ENCODE measurements around the gene TJP1. TPM values are rescaled to one million over a fixed set of nuclear protein-coding genes. Genes with fewer than 3 reads are reported as not detected.
A peak's percentile ranks its signal among the peaks of the same experiment; 100 is the strongest.
"Not testable (repeated sequence)": the region's sequence is repeated elsewhere in the genome, so short reads cannot be mapped to it uniquely, and the experiment has no call there.

TJP1 gene
- total RNA-seq, 1 experiment from 2014 or later = 159 TPM

GRCh38 chr15:29664406-29664805 lies 157.9 kb downstream of the TJP1 start:
- H2AFZ ChIP-seq = no peak overlapping the region
- no peaks in the 10 kb centered on the region for H3F3A ChIP-seq (ENCODE audit: insufficient read depth, low read depth)
- ChIA-PET CTCF (no interaction called here), POLR2A (ENCODE audit: unreplicated experiment) (no interaction called here)
- H3K79me2 ChIP-seq (ENCODE audit: low read depth) = no peaks in the 10 kb centered on the region
- no peak overlapping the region for H3K4me2 ChIP-seq
- peaks cover 16% of the 10 kb centered on the region; the same call in 1 of the 2 replicates for H3K27me3 ChIP-seq (ENCODE audit: insufficient read depth, low read depth)
- TF ChIP-seq EZH2 (IDR thresholded peaks at IDR 0.05; ENCODE audit: low read depth) = no peak
- TF ChIP-seq, protein P1, sequence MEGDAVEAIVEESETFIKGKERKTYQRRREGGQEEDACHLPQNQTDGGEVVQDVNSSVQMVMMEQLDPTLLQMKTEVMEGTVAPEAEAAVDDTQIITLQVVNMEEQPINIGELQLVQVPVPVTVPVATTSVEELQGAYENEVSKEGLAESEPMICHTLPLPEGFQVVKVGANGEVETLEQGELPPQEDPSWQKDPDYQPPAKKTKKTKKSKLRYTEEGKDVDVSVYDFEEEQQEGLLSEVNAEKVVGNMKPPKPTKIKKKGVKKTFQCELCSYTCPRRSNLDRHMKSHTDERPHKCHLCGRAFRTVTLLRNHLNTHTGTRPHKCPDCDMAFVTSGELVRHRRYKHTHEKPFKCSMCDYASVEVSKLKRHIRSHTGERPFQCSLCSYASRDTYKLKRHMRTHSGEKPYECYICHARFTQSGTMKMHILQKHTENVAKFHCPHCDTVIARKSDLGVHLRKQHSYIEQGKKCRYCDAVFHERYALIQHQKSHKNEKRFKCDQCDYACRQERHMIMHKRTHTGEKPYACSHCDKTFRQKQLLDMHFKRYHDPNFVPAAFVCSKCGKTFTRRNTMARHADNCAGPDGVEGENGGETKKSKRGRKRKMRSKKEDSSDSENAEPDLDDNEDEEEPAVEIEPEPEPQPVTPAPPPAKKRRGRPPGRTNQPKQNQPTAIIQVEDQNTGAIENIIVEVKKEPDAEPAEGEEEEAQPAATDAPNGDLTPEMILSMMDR (conservative IDR thresholded peaks at IDR 0.05) = no peak
- no peak for DNase-seq
- no peaks in the 10 kb centered on the region for H3K9me2 ChIP-seq (ENCODE audit: insufficient read depth)
- intact Hi-C loops (cut with micrococcal nuclease; ENCODE audit: unreplicated experiment) = no loop called here
- no TSS peak for BruUV-seq (replicated peaks)
- no peaks in the 10 kb centered on the region for H4K20me1 ChIP-seq (ENCODE audit: insufficient read depth)
- H3K36me3 ChIP-seq (ENCODE audit: low read depth) = no peaks in the 10 kb centered on the region
- H3K9me3 ChIP-seq (ENCODE audit: insufficient read depth, low read depth) = no peaks in the 10 kb centered on the region
- no peak overlapping the region for H3K27ac ChIP-seq
- H3K4me1 ChIP-seq (replicated peaks; ENCODE audit: insufficient read depth) = no peaks in the 10 kb centered on the region
- no peak overlapping the region for H3K4me3 ChIP-seq

GRCh38 chr15:29657476-29657817 lies 164.8 kb downstream of the TJP1 start:
- H3K79me2 ChIP-seq (ENCODE audit: low read depth); H3K4me2 ChIP-seq; H3K9me3 ChIP-seq (ENCODE audit: insufficient read depth, low read depth); intact Hi-C loops (cut with micrococcal nuclease; ENCODE audit: unreplicated experiment); POLR2A ChIA-PET (ENCODE audit: unreplicated experiment); H3K9me2 ChIP-seq (ENCODE audit: insufficient read depth); DNase-seq; H3F3A ChIP-seq (ENCODE audit: insufficient read depth, low read depth); BruUV-seq (replicated peaks); H3K27ac ChIP-seq; H4K20me1 ChIP-seq (ENCODE audit: insufficient read depth); H3K4me3 ChIP-seq; CTCF ChIA-PET; H3K4me1 ChIP-seq (replicated peaks; ENCODE audit: insufficient read depth); H2AFZ ChIP-seq; H3K36me3 ChIP-seq (ENCODE audit: low read depth): not testable (repeated sequence)
- peaks cover 23% of the 10 kb centered on the region for H3K27me3 ChIP-seq (ENCODE audit: insufficient read depth, low read depth)

- ChIA-PET CTCF (no interaction called here), POLR2A (ENCODE audit: unreplicated experiment) (no interaction called here)
- Histone ChIP-seq H3K27me3 (ENCODE audit: insufficient read depth, low read depth) (peaks cover 28% of the 10 kb centered on the region), H3K9me3 (ENCODE audit: insufficient read depth, low read depth) (no peaks in the 10 kb centered on the region), H3F3A (ENCODE audit: insufficient read depth, low read depth) (no peaks in the 10 kb centered on the region), H3K27ac (no peak overlapping the region), H2AFZ (no peak overlapping the region; the same call in 1 of the 2 replicates), H3K9me2 (ENCODE audit: insufficient read depth) (no peaks in the 10 kb centered on the region), H3K4me2 (peak overlapping the region; percentile 56), H3K4me3 (no peak overlapping the region), H3K4me1 (replicated peaks; ENCODE audit: insufficient read depth) (no peaks in the 10 kb centered on the region), H3K79me2 (ENCODE audit: low read depth) (no peaks in the 10 kb centered on the region), H4K20me1 (ENCODE audit: insufficient read depth) (no peaks in the 10 kb centered on the region), H3K36me3 (ENCODE audit: low read depth) (no peaks in the 10 kb centered on the region)
- no TSS peak for BruUV-seq (replicated peaks)
- TF ChIP-seq, protein P1 (conservative IDR thresholded peaks at IDR 0.05) = no peak
- TF ChIP-seq EZH2 (IDR thresholded peaks at IDR 0.05; ENCODE audit: low read depth) = no peak
- DNase-seq = no peak
- intact Hi-C loops (cut with micrococcal nuclease; ENCODE audit: unreplicated experiment) = no loop called here
These were observed 165.4 kb downstream of the TJP1 start for GRCh38 chr15:29656636-29657475.

DNA sequence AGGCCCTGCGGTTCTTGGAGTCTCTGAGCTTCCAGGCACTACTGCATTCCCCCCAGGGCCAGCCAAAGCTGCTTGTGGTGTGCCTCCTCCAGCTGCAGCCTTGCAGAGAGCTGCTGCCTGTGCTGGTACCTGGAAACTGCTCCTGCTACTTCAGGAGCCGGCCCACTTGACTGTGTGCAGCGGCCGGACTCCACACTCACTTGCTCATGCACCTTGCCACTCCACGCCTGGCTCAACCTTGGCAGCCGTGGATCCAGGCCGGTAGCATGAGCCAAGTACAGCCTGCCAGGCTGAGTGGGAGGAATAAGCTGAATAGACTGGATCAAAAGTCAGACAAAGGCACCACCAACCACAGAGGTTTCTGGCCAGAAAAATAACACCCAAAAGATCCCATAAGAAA lies 169.7 kb downstream of the TJP1 start:
- Histone ChIP-seq H3K4me3 (no peak overlapping the region), H3K27me3 (ENCODE audit: insufficient read depth, low read depth) (peaks cover 42% of the 10 kb centered on the region), H3K27ac (no peak overlapping the region), H3K79me2 (ENCODE audit: low read depth) (no peaks in the 10 kb centered on the region), H3K36me3 (ENCODE audit: low read depth) (no peaks in the 10 kb centered on the region), H3K4me1 (replicated peaks; ENCODE audit: insufficient read depth) (no peaks in the 10 kb centered on the region), H3K9me2 (ENCODE audit: insufficient read depth) (no peaks in the 10 kb centered on the region), H3F3A (ENCODE audit: insufficient read depth, low read depth) (no peaks in the 10 kb centered on the region), H3K9me3 (ENCODE audit: insufficient read depth, low read depth) (no peaks in the 10 kb centered on the region), H3K4me2 (no peak overlapping the region), H2AFZ (no peak overlapping the region), H4K20me1 (ENCODE audit: insufficient read depth) (no peaks in the 10 kb centered on the region)
- POLR2A ChIA-PET (ENCODE audit: unreplicated experiment) = no interaction called here
- CTCF ChIA-PET = no interaction called here
- BruUV-seq (replicated peaks) = no TSS peak
- DNase-seq = no peak
- intact Hi-C loops (cut with micrococcal nuclease; ENCODE audit: unreplicated experiment) = no loop called here
- TF ChIP-seq, protein P1 (conservative IDR thresholded peaks at IDR 0.05) = no peak
- TF ChIP-seq EZH2 (IDR thresholded peaks at IDR 0.05; ENCODE audit: low read depth) = no peak

Data from PC-9 (cell line).